ENCODE data around the gene NCAM1. TPM values are rescaled to one million over a fixed set of nuclear protein-coding genes. Genes with fewer than 3 reads are reported as not detected.

The NCAM1 gene
- polyA plus RNA-seq, 1 donor (not counting 4 experiments of a cell fraction or from before 2014, with no cell fraction given): 0.04 TPM

DNA sequence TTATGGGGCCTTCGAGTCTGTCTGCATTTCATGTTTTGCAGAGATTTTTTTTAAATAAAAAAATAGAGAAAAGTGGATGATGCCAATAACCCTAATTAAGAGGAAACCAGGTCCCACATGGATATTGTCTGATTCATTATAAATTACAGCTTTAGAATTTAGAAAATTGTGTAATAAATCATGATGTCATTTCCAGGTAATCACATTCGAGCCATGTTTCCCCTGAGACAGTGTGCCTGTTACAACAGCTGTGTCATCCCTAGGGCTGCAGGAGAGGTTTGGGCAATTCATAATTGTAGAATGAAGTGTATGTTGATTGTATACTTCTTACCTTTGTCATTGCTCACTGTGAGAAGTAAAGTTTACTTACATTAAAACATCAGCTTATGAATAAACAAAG, 38.3 kb downstream of the NCAM1 start:
- H3K27me3 ChIP-seq (ENCODE audit: control insufficient read depth, extremely low read depth, insufficient read depth, low read length): no peaks in the 10 kb centered on the region
- H2AFZ ChIP-seq (ENCODE audit: control insufficient read depth, low read length): no peak overlapping the region
- no peaks in the 10 kb centered on the region for H3K9me3 ChIP-seq (ENCODE audit: control insufficient read depth, low read depth, low read length)
- dilution Hi-C loops (cut with MboI; ENCODE audit: extremely low pct_ligation_motif_present, low sequenced_read_pairs): no loop called here
- no peak overlapping the region for H3K4me2 ChIP-seq (ENCODE audit: control insufficient read depth, extremely low read depth, insufficient read depth, low read depth, low read length)
- H3K9me1 ChIP-seq (ENCODE audit: control insufficient read depth, extremely low read depth, insufficient read depth, low read length): no peaks in the 10 kb centered on the region
- H3K9ac ChIP-seq (ENCODE audit: control insufficient read depth, extremely low read depth, insufficient read depth, low read length): no peak overlapping the region
- no peaks in the 10 kb centered on the region for H4K20me1 ChIP-seq (ENCODE audit: control insufficient read depth, extremely low read depth, insufficient read depth, low read length)
- no peak overlapping the region for H3K27ac ChIP-seq (ENCODE audit: control insufficient read depth, insufficient read depth, low read length)
- no peaks in the 10 kb centered on the region for H3K36me3 ChIP-seq (ENCODE audit: control insufficient read depth in 2 of 2, extremely low read depth in 1 of 2, insufficient read depth in 2 of 2, low read length in 2 of 2)
- DNase-seq (ENCODE audit: low read depth, low spot score) (no peak), FAIRE-seq (no peak)
- no peaks in the 10 kb centered on the region for H3K4me1 ChIP-seq (ENCODE audit: control insufficient read depth, extremely low read depth, insufficient read depth, low read length)
- H3K79me2 ChIP-seq (ENCODE audit: control insufficient read depth, insufficient read depth, low read length): no peaks in the 10 kb centered on the region
- TF ChIP-seq EZH2 (IDR thresholded peaks at IDR 0.05; ENCODE audit: low read length): no peak
- TF ChIP-seq, protein P1, sequence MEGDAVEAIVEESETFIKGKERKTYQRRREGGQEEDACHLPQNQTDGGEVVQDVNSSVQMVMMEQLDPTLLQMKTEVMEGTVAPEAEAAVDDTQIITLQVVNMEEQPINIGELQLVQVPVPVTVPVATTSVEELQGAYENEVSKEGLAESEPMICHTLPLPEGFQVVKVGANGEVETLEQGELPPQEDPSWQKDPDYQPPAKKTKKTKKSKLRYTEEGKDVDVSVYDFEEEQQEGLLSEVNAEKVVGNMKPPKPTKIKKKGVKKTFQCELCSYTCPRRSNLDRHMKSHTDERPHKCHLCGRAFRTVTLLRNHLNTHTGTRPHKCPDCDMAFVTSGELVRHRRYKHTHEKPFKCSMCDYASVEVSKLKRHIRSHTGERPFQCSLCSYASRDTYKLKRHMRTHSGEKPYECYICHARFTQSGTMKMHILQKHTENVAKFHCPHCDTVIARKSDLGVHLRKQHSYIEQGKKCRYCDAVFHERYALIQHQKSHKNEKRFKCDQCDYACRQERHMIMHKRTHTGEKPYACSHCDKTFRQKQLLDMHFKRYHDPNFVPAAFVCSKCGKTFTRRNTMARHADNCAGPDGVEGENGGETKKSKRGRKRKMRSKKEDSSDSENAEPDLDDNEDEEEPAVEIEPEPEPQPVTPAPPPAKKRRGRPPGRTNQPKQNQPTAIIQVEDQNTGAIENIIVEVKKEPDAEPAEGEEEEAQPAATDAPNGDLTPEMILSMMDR (optimal IDR thresholded peaks at IDR 0.05 in 1 of 3, IDR thresholded peaks at IDR 0.05 in 1 of 3, conservative IDR thresholded peaks at IDR 0.05 in 1 of 3; ENCODE audit: extremely low read depth in 1 of 3, insufficient read depth in 2 of 3, low read length in 3 of 3): no peak
- no peak overlapping the region for H3K4me3 ChIP-seq (ENCODE audit: control insufficient read depth in 2 of 3, extremely low read depth in 1 of 3, insufficient read depth in 2 of 3, low read depth in 1 of 3, low read length in 3 of 3)

DNA sequence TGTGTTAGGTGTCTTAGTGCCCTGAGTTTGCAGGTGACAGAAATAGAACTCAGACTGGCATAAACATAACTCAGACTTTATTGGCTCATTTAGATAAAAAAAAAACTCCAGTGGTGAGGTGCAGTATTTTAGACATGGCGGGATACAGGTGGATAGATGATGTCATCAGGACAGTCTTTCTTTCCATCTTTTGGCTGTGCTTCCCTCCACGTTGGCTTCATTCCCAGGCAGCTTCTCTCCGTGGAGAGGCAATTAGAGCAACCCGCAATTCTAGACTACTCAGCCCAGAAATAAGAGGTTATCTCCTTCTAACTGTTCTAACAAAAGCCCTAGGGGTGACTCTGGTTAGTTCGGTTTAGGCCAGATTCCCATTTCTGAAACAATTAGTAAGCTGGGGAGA, 40.5 kb downstream of the NCAM1 start:
- no peak for DNase-seq (ENCODE audit: low read depth, low spot score)
- Histone ChIP-seq H2AFZ (ENCODE audit: control insufficient read depth, low read length) (no peak overlapping the region), H3K9me3 (ENCODE audit: control insufficient read depth, low read depth, low read length) (no peaks in the 10 kb centered on the region), H3K4me2 (ENCODE audit: control insufficient read depth, extremely low read depth, insufficient read depth, low read depth, low read length) (no peak overlapping the region), H3K27me3 (ENCODE audit: control insufficient read depth, extremely low read depth, insufficient read depth, low read length) (no peaks in the 10 kb centered on the region), H4K20me1 (ENCODE audit: control insufficient read depth, extremely low read depth, insufficient read depth, low read length) (no peaks in the 10 kb centered on the region), H3K4me1 (ENCODE audit: control insufficient read depth, extremely low read depth, insufficient read depth, low read length) (no peaks in the 10 kb centered on the region), H3K36me3 (ENCODE audit: control insufficient read depth in 2 of 2, extremely low read depth in 1 of 2, insufficient read depth in 2 of 2, low read length in 2 of 2) (no peaks in the 10 kb centered on the region), H3K27ac (ENCODE audit: control insufficient read depth, insufficient read depth, low read length) (no peak overlapping the region), H3K9me1 (ENCODE audit: control insufficient read depth, extremely low read depth, insufficient read depth, low read length) (no peaks in the 10 kb centered on the region), H3K79me2 (ENCODE audit: control insufficient read depth, insufficient read depth, low read length) (no peaks in the 10 kb centered on the region), H3K4me3 (ENCODE audit: control insufficient read depth in 2 of 3, extremely low read depth in 1 of 3, insufficient read depth in 2 of 3, low read depth in 1 of 3, low read length in 3 of 3) (no peak overlapping the region), H3K9ac (ENCODE audit: control insufficient read depth, extremely low read depth, insufficient read depth, low read length) (no peak overlapping the region)
- no peak for FAIRE-seq
- dilution Hi-C loops (cut with MboI; ENCODE audit: extremely low pct_ligation_motif_present, low sequenced_read_pairs): no loop called here
- TF ChIP-seq, protein P1 (optimal IDR thresholded peaks at IDR 0.05 in 1 of 3, IDR thresholded peaks at IDR 0.05 in 1 of 3, conservative IDR thresholded peaks at IDR 0.05 in 1 of 3; ENCODE audit: extremely low read depth in 1 of 3, insufficient read depth in 2 of 3, low read length in 3 of 3): no peak
- TF ChIP-seq EZH2 (IDR thresholded peaks at IDR 0.05; ENCODE audit: low read length): no peak
